Measurements from ENCODE around the gene TNFAIP8.

- TF ChIP-seq CTCF (IDR thresholded peaks at IDR 0.05; ENCODE audit: low read depth, low read length, poor library complexity, severe bottlenecking), result no peak
- TF ChIP-seq EZH2phosphoT487 (IDR thresholded peaks at IDR 0.05; ENCODE audit: borderline replicate concordance, low read length), result no peak
These were observed 3.2 kb downstream of the TNFAIP8 start for GRCh38 chr5:119358901-119359603.

Measured in DOHH2 (cell line).